Cardiac muscle cell (in vitro differentiated cells and primary cell): Measurements from ENCODE around the gene DCLK1. TPM values are rescaled to one million over a fixed set of nuclear protein-coding genes. Genes with fewer than 3 reads are reported as not detected.

ENCODE experiments used
- DNase-seq, 2 donors: peaks; one replicate each; pipeline versions ENCODE4 v3.0.0 to v3.0.0-alpha.2; 2010 to 2017; ENCODE audit warnings: low read depth in 1 of 2, low spot score in 1 of 2
- H3K27ac ChIP-seq: fragments of 200-600 bp; sonication (generic); 2 replicates; pipeline ENCODE4 v1.5.1; 2016
- H3K27me3 ChIP-seq: fragments of 200-600 bp; sonication (generic); 2 replicates; pipeline ENCODE4 v1.6.0; 2016; ENCODE audit warnings: control low read depth
- H3K36me3 ChIP-seq: fragments of 200-600 bp; sonication (generic); 2 replicates; pipeline ENCODE4 v1.5.1; 2016; ENCODE audit warnings: control low read depth
- H3K4me1 ChIP-seq: fragments of 200-600 bp; sonication (generic); 2 replicates; pipeline ENCODE4 v1.8.1; 2017; ENCODE audit warnings: low read depth, mild to moderate bottlenecking, mixed run types
- H3K4me3 ChIP-seq: fragments of 200-600 bp; sonication (generic); 2 replicates; pipeline ENCODE4 v1.5.1; 2016; ENCODE audit warnings: mild to moderate bottlenecking
- H3K9me3 ChIP-seq: fragments of 200-600 bp; sonication (generic); 2 replicates; pipeline ENCODE4 v1.5.1; 2017; ENCODE audit warnings: low read depth, mild to moderate bottlenecking, control low read depth
- CTCF ChIP-seq: IDR thresholded peaks from 2 replicates; pipeline ENCODE4 v1.5.1; 2012; ENCODE audit warnings: low read depth, mild to moderate bottlenecking, low read length
- polyA plus RNA-seq: library from polyadenylated mRNA; unstranded; fragments of >200 nt; fragmentation: Nextera tagmentation; extraction: Ambion mirVana; gene quantifications from 2 replicates; pipeline ENCODE4 v1.2.1, GENCODE V29; 2016
- total RNA-seq: library from RNA; depleted of rRNA; stranded (reverse); fragments of >200 nt; gene quantifications from 2 replicates; pipeline ENCODE4 v1.2.3, GENCODE V29; 2016

The DCLK1 gene
- total and polyA plus RNA-seq, 2 experiments from 2014 or later: 0.09 TPM; not detected in 1

GRCh38 chr13:36006894-36007675 is 124.1 kb downstream of the DCLK1 start:
- DNase-seq: no peak
- H3K4me3 ChIP-seq: no peak overlapping the region
- no peaks in the 10 kb centered on the region for H3K9me3 ChIP-seq
- no peaks in the 10 kb centered on the region for H3K36me3 ChIP-seq
- no peaks in the 10 kb centered on the region for H3K27me3 ChIP-seq
- H3K4me1 ChIP-seq: no peaks in the 10 kb centered on the region
- no peak for TF ChIP-seq CTCF
- no peak overlapping the region for H3K27ac ChIP-seq

DNA sequence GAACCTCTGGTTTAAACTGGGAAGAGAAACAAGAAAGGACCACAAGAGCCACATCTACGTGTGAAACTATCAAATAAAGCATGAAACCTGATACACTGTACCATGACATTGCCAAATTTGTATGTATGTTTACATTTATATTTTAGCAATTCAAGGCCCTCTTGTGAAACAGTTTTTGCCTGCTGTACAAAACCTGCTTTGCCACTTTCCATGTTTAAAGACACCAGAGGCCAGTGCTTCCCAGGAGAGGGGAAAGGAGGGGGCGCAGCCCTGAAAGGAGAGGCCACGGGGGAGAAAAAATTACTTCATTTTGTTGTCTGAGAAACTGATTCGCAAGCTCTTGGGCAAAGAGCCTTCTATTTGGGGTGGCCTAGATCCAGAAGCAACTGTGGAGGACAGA is 124.8 kb downstream of the DCLK1 start:
- Histone ChIP-seq H3K36me3 (no peaks in the 10 kb centered on the region), H3K4me1 (no peaks in the 10 kb centered on the region), H3K9me3 (no peaks in the 10 kb centered on the region), H3K27me3 (no peaks in the 10 kb centered on the region), H3K4me3 (no peak overlapping the region), H3K27ac (no peak overlapping the region)
- DNase-seq: no peak
- no peak for TF ChIP-seq CTCF

GRCh38 chr13:36001561-36001960 is 129.6 kb downstream of the DCLK1 start:
- DNase-seq: no peak
- Histone ChIP-seq H3K27me3 (no peaks in the 10 kb centered on the region), H3K4me3 (no peak overlapping the region), H3K27ac (no peak overlapping the region), H3K9me3 (no peaks in the 10 kb centered on the region), H3K36me3 (no peaks in the 10 kb centered on the region), H3K4me1 (no peaks in the 10 kb centered on the region)
- no peak for TF ChIP-seq CTCF

DNA sequence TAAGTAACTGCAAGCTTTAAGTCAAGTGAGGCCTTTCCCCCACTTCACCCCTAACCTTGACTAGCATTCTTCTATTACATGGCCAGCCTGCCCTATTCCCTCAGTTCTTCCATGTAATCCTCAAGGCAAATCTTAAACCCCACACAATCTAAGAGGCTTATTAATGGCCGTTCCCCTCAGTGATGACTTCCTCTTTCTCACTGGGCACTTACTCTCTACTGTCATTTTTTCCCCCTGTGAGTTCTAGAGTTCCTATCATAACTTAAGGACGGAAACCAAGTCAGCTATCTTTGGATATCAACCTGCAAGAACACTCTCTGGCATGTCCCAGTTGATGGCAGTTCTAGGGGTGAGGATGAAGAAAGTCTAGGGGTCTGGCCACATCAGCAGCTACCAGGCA is 131.2 kb downstream of the DCLK1 start:
- no peak for DNase-seq
- no peaks in the 10 kb centered on the region for H3K27me3 ChIP-seq
- TF ChIP-seq CTCF: no peak

GRCh38 chr13:35996360-35996759 is 134.8 kb downstream of the DCLK1 start:
- Histone ChIP-seq H3K27ac (no peak overlapping the region), H3K4me1 (no peaks in the 10 kb centered on the region), H3K4me3 (no peak overlapping the region), H3K36me3 (no peaks in the 10 kb centered on the region), H3K9me3 (no peaks in the 10 kb centered on the region), H3K27me3 (no peaks in the 10 kb centered on the region)
- TF ChIP-seq CTCF: no peak
- no peak for DNase-seq

More for the DNA sequence above, 131.2 kb downstream of the DCLK1 start:
- Histone ChIP-seq H3K4me3 (no peak overlapping the region), H3K4me1 (no peaks in the 10 kb centered on the region), H3K9me3 (no peaks in the 10 kb centered on the region), H3K36me3 (no peaks in the 10 kb centered on the region), H3K27ac (no peak overlapping the region)
